ENCODE measurements around the gene SAPCD2. TPM values are rescaled to one million over a fixed set of nuclear protein-coding genes. Genes with fewer than 3 reads are reported as not detected.

Gene SAPCD2
- total and polyA plus RNA-seq, 8 donors: 0.04 to 0.97 (median 0.34) TPM

DNA sequence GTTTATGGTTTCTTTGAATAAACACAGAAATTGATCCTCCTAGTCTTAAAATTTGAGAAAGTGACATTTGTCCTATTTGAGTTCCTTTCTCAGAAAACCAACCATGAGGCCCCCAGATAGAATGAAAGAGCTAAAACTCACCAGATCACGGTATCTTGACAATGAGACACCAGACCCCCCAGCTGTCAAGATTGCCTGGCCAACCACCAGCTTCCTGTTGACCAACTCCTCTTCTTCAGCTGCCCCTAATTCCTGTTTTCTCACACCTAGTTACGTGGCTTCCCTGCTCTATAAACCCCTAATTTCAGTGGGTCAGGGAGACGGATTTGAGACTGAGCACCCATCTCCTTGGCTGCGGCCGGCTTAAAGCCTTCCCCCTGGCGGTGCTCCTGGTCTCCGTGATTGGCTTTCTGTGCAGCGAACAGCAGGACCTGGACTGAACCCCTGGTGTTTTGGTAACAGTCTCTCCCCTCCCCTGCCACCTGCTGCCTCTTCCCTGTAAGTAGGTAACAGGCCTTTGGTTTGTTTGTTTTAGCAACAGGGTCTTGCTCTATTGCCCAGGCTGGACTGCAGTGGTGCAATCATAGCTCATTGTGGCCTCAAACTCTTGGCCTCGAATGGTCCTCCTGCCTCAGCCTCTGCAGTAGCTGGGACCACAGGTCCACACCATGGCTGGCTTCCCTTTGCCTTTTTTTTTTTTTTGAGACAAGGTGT lies 11.7 kb downstream of the SAPCD2 start:
- Histone ChIP-seq H3K9me3 (no peaks in the 10 kb centered on the region), H3K27me3 (no peaks in the 10 kb centered on the region), H3K36me3 (no peaks in the 10 kb centered on the region), H3K27ac (no peak overlapping the region), H3K4me1 (peaks cover 19 to 20% (median 19%) of the 10 kb centered on the region in 3 donors), H3K4me3 (no peak overlapping the region)
- no peak for FAIRE-seq
- no peak for ATAC-seq
- no peak for TF ChIP-seq CTCF (IDR thresholded peaks at IDR 0.05)
- intact Hi-C loops (cut with DNase I): no loop called here
- DNase-seq: no peak
- WGBS, 2 donors: 88 to 91% methylated on average over 9 of the region's 9 CpGs

DNA sequence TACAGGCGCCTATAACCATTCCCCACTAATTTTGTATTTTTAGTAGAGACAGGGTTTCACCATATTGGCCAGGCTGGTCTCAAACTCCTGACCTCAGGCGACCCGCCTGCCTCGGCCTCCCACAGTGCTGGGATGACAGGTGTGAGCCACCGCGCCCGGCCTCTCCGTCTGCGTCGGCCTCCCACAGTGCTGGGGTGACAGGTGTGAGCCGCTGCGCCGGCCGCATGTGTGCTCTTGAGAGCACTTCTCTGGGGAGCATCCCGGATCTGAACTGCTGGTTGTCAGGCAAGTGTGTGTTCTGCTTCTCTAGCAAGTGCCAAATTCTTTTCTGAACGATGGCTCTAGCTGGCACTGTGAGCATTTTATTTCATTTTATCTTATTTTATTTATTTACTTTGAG lies 12.8 kb downstream of the SAPCD2 start:
- no peak for TF ChIP-seq CTCF (IDR thresholded peaks at IDR 0.05)
- H3K36me3 ChIP-seq: no peaks in the 10 kb centered on the region
- WGBS, 2 donors: 70 to 79% methylated on average over 16 of the region's 16 CpGs
- no peaks in the 10 kb centered on the region for H3K27me3 ChIP-seq
- intact Hi-C loops (cut with DNase I): no loop called here
- peak in 1 of 6 donors; percentile 52 for DNase-seq
- no peak overlapping the region for H3K27ac ChIP-seq
- no peak overlapping the region for H3K4me3 ChIP-seq
- no peak for ATAC-seq
- H3K4me1 ChIP-seq: peaks cover 19 to 25% (median 20%) of the 10 kb centered on the region in 3 donors
- no peak for FAIRE-seq
- no peaks in the 10 kb centered on the region for H3K9me3 ChIP-seq

DNA sequence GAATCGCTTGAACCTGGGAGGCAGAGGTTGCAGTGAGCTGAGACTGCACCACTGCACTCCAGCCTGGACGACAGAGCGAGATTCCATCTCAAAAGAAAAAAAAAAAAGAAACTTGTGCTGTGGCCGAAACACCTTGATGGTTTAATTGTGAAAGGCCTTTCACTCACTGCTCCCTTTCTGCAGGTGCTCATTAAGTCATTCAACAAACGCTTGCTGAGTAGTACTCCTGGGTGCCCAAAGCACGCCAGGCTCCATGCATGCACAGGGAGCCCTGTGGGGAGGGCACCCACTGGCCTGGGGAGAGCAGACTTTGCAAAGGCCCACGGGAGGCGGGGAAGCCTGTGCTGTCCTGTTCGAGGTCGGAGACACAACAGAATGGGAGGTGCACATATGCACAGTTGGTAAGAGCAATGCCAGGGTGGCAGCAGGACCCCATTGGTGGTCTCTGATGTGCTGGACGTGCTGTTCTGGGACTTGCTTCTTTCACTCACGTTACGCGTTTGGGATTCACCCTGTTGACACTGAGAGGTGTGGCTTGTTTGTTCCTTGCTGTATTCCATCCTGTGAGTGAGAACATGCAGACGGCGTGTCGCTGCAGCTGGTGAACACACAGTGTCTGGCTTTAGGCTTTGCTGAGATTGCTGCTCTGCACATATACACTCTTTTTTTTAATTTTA lies 13.5 kb downstream of the SAPCD2 start:
- WGBS, 2 donors: 86 to 87% methylated on average over 17 of the region's 17 CpGs
- DNase-seq (no peak), ATAC-seq (no peak), FAIRE-seq (no peak)
- Histone ChIP-seq H3K9me3 (no peaks in the 10 kb centered on the region), H3K4me3 (no peak overlapping the region), H3K27ac (no peak overlapping the region), H3K36me3 (no peaks in the 10 kb centered on the region), H3K27me3 (no peaks in the 10 kb centered on the region), H3K4me1 (peaks cover 19 to 25% (median 20%) of the 10 kb centered on the region in 3 donors)
- TF ChIP-seq CTCF (IDR thresholded peaks at IDR 0.05): no peak
- intact Hi-C loops (cut with DNase I): no loop called here

- no peak for FAIRE-seq
- ATAC-seq: peak; percentile 81 to 92 (median 90)
- peak overlapping the region; percentile 67 to 82 (median 68) for H3K27ac ChIP-seq
- no peaks in the 10 kb centered on the region for H3K27me3 ChIP-seq
- 13 to 15% methylated on average over 27 to 28 of the region's 28 CpGs for WGBS, 2 donors
- peak; percentile 92 to 99 (median 96) for DNase-seq
- H3K9me3 ChIP-seq: no peaks in the 10 kb centered on the region
- intact Hi-C loops (cut with DNase I): no loop called here
- H3K36me3 ChIP-seq: no peaks in the 10 kb centered on the region
- no peak for TF ChIP-seq CTCF (IDR thresholded peaks at IDR 0.05)
- no peak overlapping the region for H3K4me3 ChIP-seq
- H3K4me1 ChIP-seq: peaks cover 19 to 25% (median 20%) of the 10 kb centered on the region in 3 donors
These were observed 14.7 kb downstream of the SAPCD2 start for GRCh38 chr9:137055385-137056364.

All from pancreas (tissue), 10 donors.